ENCODE data around the gene TEX51. TPM values are rescaled to one million over a fixed set of nuclear protein-coding genes. Genes with fewer than 3 reads are reported as not detected.

The TEX51 gene
- total RNA-seq, 1 experiment from 2014 or later: not detected

- DNase-seq (ENCODE audit: low read depth, low spot score): no peak
- no peaks in the 10 kb centered on the region for H4K20me1 ChIP-seq (ENCODE audit: insufficient read depth)
- no peak overlapping the region for H3K4me3 ChIP-seq (replicated peaks in 1 of 2; ENCODE audit: low read depth in 1 of 2, low read length in 2 of 2)
- H3K9me3 ChIP-seq (ENCODE audit: control insufficient read depth in 1 of 2, insufficient read depth in 1 of 2, low read depth in 1 of 2, low read length in 2 of 2): peaks cover 0 to 4% of the 10 kb centered on the region in 2 experiments; a peak in 2 of 4 replicates
- H3K4me1 ChIP-seq (ENCODE audit: control insufficient read depth in 1 of 2, insufficient read depth in 2 of 2, low read length in 2 of 2): no peaks in the 10 kb centered on the region
- no peaks in the 10 kb centered on the region for H3K9me2 ChIP-seq (ENCODE audit: insufficient read depth)
- no peak overlapping the region for H3K4me2 ChIP-seq (ENCODE audit: low read length)
- H3K79me2 ChIP-seq (ENCODE audit: insufficient read depth, low read length): no peaks in the 10 kb centered on the region
- H3K36me3 ChIP-seq (ENCODE audit: control insufficient read depth in 1 of 2, insufficient read depth in 2 of 2, low read length in 2 of 2): no peaks in the 10 kb centered on the region
- H2AFZ ChIP-seq (ENCODE audit: low read depth, low read length, poor library complexity, severe bottlenecking): no peak overlapping the region
- ATAC-seq: no peak
- TF ChIP-seq SIN3A (IDR thresholded peaks at IDR 0.05; ENCODE audit: low read depth) (no peak), MAX (IDR thresholded peaks at IDR 0.05) (no peak), ZFX (IDR thresholded peaks at IDR 0.05) (no peak), SP1 (IDR thresholded peaks at IDR 0.05; ENCODE audit: low read depth) (no peak), TCF7L2 (IDR thresholded peaks at IDR 0.05; ENCODE audit: borderline replicate concordance, extremely low read depth, insufficient read depth, insufficient read length) (no peak), CEBPB (IDR thresholded peaks at IDR 0.05; ENCODE audit: low read depth) (no peak), ATF3 (IDR thresholded peaks at IDR 0.05) (no peak), EGR1 (IDR thresholded peaks at IDR 0.05; ENCODE audit: low read depth) (no peak), POLR2AphosphoS5 (IDR thresholded peaks at IDR 0.05; ENCODE audit: low read depth, low read length) (no peak), RAD21 (IDR thresholded peaks at IDR 0.05; ENCODE audit: low read depth) (no peak), ELF1 (IDR thresholded peaks at IDR 0.05; ENCODE audit: borderline replicate concordance, low read depth) (no peak), ZNF274 (IDR thresholded peaks at IDR 0.05; ENCODE audit: low read depth, low read length) (no peak), EZH2 (IDR thresholded peaks at IDR 0.05) (no peak), SRF (IDR thresholded peaks at IDR 0.05; ENCODE audit: low read depth) (no peak), POLR2A (IDR thresholded peaks at IDR 0.05; ENCODE audit: borderline replicate concordance, extremely low read depth, insufficient read depth, insufficient read length) (no peak), YY1 (IDR thresholded peaks at IDR 0.05; ENCODE audit: extremely low read depth, insufficient replicate concordance, low read depth, low read length) (no peak), EZH2phosphoT487 (IDR thresholded peaks at IDR 0.05; ENCODE audit: borderline replicate concordance) (no peak), JUND (IDR thresholded peaks at IDR 0.05) (no peak)
- POLR2A ChIA-PET: no interaction called here
- no peaks in the 10 kb centered on the region; the same call in 1 of the 2 replicates for H3K27me3 ChIP-seq (ENCODE audit: insufficient read depth, low read length)
- H3K27ac ChIP-seq (ENCODE audit: low read depth, low read length): no peak overlapping the region
- RAD21 ChIA-PET (ENCODE audit: low non-redundant PET in 1 of 2, low total read pairs in 2 of 2, uncharacterized antibody in 2 of 2, unreplicated experiment in 2 of 2): no interaction called here
- no TSS peak for BruUV-seq (replicated peaks)
- CTCF ChIA-PET: no interaction called here
- intact Hi-C loops (cut with micrococcal nuclease): no loop called here
- no peak overlapping the region for H3K9ac ChIP-seq (ENCODE audit: low read length)
These were observed 18.4 kb upstream of the TEX51 start for GRCh38 chr2:126880324-126880723.

Measured in HCT116 (cell line).